Heart left ventricle (tissue), 13 donors: ENCODE data around the gene KLF4.

ENCODE experiments used
- POLR2A ChIP-seq, 2 donors: fragments of 450-650 bp; IDR thresholded peaks; one replicate each; pipeline ENCODE4 v1.6.1; 2017; ENCODE audit warnings: antibody characterized with exemption in 2 of 2, mild to moderate bottlenecking in 2 of 2, moderate library complexity in 2 of 2
- TF ChIP-seq, protein P1 (sequence below), 12 donors: fragments of 200-600 bp; sonication (generic) in 4 of 12; IDR thresholded peaks; one replicate each; pipeline versions ENCODE4 v1.5.0 to v1.8.0; 2018 to 2022; ENCODE audit warnings: antibody characterized with exemption in 12 of 12, mild to moderate bottlenecking in 5 of 12
- donor health status: ischemic (EF 13 %, LVEDD 7.1; RV severe dilation, severe dysfunction).
- donor health status: DM: no; HTN: yes; CAD: no.
- donor health status: DM: no; HTN: no; CAD: no.
- donor health status: ischemic (EF 25% LVEDD 6.9; RV normal size, moderate dysfunction).
- donor health status: ischemic (EF 25% LVEDD 5.7; RV mildly dilated, moderate dysfunction).
- donor health status: ischemic (EF 35%, LVEDD 5.7; RV mildly dilated, moderate dysfunction).
- donor health status: nonischemic (EF 11% LVEDD 7.7; RV severe dilation, severe dysfunction).
- donor health status: DM: yes; HTN: yes; CAD: no.
- donor health status: PGD.
- donor health status: ischemic (EF 29% LVEDD 5.4; RV normal size, mild dysfunction).
- donor health status: nonischemic (EF 23%, LVEDD 6.1; RV moderate dilation, normal function).

DNA sequence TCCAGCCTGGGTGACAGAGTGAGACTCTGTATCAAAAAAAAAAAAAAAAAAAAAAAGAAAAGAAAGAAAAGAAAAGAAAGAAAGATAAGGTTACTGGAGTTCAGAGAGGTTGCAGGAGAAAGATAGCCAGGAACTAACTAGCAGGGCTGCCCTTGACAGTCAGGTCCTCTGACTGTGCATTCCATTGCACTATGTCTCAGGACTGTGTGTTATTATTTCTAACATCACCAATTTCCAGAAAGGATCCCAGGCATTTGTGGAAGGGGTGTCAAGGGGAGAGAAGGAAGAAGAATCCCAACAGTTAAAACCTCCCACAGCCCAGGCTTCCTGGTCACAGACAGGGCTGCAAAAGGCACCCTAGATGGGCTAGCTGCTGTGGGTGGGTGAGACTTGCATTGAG lies 25.1 kb downstream of the KLF4 start:
- no peak for TF ChIP-seq POLR2A (IDR thresholded peaks at IDR 0.05)
- TF ChIP-seq, protein P1, sequence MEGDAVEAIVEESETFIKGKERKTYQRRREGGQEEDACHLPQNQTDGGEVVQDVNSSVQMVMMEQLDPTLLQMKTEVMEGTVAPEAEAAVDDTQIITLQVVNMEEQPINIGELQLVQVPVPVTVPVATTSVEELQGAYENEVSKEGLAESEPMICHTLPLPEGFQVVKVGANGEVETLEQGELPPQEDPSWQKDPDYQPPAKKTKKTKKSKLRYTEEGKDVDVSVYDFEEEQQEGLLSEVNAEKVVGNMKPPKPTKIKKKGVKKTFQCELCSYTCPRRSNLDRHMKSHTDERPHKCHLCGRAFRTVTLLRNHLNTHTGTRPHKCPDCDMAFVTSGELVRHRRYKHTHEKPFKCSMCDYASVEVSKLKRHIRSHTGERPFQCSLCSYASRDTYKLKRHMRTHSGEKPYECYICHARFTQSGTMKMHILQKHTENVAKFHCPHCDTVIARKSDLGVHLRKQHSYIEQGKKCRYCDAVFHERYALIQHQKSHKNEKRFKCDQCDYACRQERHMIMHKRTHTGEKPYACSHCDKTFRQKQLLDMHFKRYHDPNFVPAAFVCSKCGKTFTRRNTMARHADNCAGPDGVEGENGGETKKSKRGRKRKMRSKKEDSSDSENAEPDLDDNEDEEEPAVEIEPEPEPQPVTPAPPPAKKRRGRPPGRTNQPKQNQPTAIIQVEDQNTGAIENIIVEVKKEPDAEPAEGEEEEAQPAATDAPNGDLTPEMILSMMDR (IDR thresholded peaks at IDR 0.05), result no peak
